Fibroblast of lung (primary cell): Measurements from ENCODE around the gene JAK2.

Source experiments
- CTCF ChIP-seq, 2 donors: IDR thresholded peaks in 1 of 2; conservative IDR thresholded peaks in 1 of 2; 1 replicate in 1 of 2; 2 replicates in 1 of 2; pipeline ENCODE4 v1.5.1; 2011 to 2012; ENCODE audit warnings: low read length in 2 of 2, control low read depth in 1 of 2, inconsistent platforms in 1 of 2, low read depth in 1 of 2, mild to moderate bottlenecking in 1 of 2
- EZH2 ChIP-seq: IDR thresholded peaks from 2 replicates; pipeline ENCODE4 v1.5.1; 2012; ENCODE audit warnings: low read length, control low read depth, mild to moderate bottlenecking; ENCODE audit errors: missing control alignments

GRCh38 chr9:4967523-4967922 is 17.5 kb upstream of the JAK2 start:
- no peak for TF ChIP-seq CTCF (conservative IDR thresholded peaks at IDR 0.05 in 1 of 2, IDR thresholded peaks at IDR 0.05 in 1 of 2; ENCODE audit: low read depth in 1 of 2, low read length in 2 of 2)
- no peak for TF ChIP-seq EZH2
